ENCODE results near the gene WNK2.
"Not testable (repeated sequence)": the region's sequence is repeated elsewhere in the genome, so short reads cannot be mapped to it uniquely, and the experiment has no call there.

The WNK2 gene

GRCh38 chr9:93240891-93241334 lies 57.0 kb downstream of the WNK2 start:
- no peak for DNase-seq

DNA sequence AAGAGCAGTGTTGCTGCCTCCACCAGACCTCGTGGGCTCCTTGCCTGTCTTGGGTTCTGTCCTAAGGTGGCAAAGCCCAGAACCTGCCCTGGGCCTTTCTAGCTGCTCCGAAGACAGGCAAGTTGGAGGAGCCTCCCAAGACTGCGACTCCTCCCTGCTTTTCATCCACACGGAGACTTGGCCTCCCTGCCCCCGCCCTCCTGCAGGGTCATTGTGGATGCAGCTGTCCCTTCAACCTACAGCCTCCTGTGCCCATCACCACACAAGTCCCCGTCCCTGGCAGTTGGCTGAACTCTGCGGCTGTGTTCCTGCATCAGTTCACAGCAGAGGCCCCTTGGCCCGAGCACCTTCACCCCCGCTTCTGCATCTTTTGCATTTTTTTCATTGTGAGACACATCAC lies 59.2 kb downstream of the WNK2 start:
- DNase-seq, result no peak

GRCh38 chr9:93244101-93244500 lies 60.2 kb downstream of the WNK2 start:
- no peak for DNase-seq

- no peak for DNase-seq
Observed at GRCh38 chr9:93244510-93245436, 60.8 kb downstream of the WNK2 start.

GRCh38 chr9:93245437-93245970 lies 61.6 kb downstream of the WNK2 start:
- no peak for DNase-seq

- no peak for DNase-seq
Observed at GRCh38 chr9:93246111-93246510, 62.2 kb downstream of the WNK2 start.

DNA sequence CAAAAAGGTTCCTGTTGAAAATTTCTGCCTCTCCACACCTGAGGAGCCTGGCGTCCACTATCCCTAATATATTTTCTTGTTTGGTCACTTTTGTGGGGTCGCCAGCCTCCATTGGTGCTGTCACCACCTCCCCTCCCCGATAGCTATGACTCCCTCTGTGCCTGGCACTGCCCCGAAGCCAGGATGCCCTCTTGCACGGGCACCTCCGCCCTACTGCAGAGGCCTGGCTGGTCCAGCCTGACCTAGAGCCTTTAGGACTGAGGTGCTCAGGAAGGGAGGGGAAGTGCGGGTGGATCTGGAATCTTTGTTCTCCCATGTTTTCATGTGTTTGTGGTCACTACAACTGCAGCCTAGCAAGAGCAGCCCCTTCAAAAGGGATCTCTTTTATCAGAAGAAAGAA lies 62.6 kb downstream of the WNK2 start:
- no peak for DNase-seq

DNA sequence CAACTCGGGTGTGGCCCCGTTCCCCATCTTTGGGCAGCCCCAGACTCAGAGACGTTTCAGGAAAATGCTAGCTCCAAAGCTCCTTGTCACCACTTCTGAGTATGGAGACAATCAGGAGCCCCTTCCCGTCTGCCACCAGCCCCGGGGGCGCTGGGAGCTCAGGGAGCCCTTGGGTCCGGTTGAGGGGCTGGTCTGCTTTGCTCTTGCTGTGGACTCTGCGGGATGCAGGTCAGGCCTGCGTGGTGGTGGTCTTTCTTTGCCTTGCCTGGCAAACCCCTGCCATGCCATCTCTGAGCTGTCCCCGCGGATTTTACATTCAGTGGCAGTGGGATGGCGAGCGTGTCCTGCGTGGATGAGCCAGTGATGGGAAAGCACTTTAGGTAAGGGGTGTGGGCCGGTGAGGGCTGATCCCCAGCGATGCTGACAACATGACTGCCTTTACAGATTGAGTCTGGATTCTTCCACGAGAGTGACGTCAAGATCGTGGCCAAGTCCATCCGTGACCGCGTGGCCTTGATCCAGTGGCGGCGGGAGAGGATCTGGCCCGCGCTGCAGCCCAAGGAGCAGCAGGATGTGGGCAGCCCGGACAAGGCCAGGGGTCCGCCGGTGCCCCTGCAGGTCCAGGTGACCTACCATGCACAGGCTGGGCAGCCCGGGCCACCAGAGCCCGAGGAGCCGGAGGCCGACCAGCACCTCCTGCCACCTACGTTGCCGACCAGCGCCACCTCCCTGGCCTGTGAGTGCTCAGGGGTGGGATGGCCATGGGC lies 63.3 kb downstream of the WNK2 start:
- DNase-seq, result no peak

DNA sequence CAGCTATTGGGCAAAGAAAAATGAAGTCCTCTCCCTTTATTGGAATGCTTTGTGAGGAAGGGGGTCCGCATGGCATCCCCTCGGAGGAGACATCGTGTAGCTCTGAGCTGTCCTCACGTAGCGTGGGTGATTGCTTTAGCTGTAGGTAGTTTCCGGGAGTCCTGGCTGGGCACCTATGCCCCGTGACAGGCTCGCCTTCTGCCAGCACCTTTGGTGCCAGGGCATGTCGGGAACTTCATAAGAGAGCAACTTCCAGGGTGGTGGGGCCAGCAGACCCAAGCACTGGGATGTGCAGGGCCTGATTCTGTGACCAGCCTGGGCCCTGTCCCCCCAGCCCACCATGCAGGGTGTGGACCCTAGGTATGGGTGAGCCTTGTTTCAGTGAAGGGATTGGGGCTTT lies 64.0 kb downstream of the WNK2 start:
- no peak for DNase-seq

DNA sequence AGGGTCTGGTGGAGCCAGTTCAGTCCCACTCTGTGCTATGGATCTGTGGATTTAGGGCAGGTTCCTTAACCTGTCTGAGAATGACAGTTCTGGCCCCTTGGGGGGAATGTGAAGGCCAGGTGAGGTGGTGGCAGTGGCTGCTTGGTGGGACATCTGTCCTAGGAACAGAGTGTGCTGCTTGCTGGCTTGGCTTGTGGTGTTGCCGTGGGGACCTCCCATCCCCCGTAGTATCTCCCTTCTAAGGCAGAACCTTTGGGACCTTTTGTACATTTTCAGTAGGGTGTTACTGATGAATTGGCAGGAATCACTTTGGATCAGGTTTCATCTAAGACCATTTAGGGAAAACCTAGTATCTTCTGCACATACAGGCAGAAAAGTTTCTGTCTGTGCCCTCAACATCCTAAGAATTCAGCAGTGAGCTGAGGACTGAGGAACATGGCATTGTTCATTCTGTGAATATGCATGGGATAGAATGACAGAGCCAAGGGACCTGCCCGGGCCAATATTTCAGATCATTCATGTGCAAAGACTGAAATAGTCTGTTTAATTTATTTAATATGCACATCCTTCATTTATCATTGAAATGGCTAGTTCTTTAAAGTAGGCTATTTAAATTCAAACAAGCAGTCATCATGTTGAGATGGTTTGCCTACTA lies 64.6 kb downstream of the WNK2 start:
- DNase-seq, result no peak

GRCh38 chr9:93250185-93250584 lies 66.2 kb downstream of the WNK2 start:
- DNase-seq, result no peak

GRCh38 chr9:93251309-93251708 lies 67.4 kb downstream of the WNK2 start:
- not testable (repeated sequence) for DNase-seq

- no peak for DNase-seq
Observed at GRCh38 chr9:93252116-93252780, 68.3 kb downstream of the WNK2 start.

- no peak for DNase-seq
Observed at GRCh38 chr9:93252781-93253530, 69.0 kb downstream of the WNK2 start.

- no peak for DNase-seq
Observed at GRCh38 chr9:93253633-93254032, 69.7 kb downstream of the WNK2 start.

GRCh38 chr9:93254061-93254481 lies 70.1 kb downstream of the WNK2 start:
- DNase-seq, result no peak

DNA sequence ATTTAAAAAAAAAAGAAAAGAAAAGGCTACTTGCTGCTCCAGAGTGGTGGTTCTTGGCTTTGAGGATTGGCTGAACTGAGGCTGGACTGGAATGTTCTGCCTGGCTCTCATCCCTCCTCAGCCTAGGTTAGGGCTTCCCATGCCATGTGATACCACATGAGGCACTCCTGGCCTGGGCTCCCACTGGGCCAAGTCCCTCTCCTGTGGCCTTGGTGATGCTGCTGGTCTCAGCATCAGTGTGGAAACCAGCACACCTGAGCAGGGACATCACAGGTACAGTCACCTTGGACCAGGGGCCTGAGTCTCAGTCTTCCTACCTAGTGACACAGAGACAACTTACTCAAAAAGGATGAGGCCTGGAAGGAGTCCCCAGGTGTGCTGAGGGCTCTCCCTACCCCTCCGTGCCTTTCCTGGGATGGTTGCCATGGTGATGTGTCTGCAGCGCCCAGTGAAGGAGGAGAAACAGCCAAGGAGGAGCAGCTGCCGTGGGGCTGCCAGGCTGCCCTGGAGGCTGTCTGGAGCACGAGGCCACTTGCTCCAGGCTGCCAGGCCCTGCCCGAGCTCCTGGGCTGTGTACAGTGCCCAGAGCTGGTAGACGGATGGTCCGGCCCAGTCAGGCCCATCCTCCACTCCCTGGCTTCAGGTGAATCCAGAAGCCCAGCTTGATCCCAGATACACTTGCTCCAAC lies 71.0 kb downstream of the WNK2 start:
- DNase-seq, result no peak

DNA sequence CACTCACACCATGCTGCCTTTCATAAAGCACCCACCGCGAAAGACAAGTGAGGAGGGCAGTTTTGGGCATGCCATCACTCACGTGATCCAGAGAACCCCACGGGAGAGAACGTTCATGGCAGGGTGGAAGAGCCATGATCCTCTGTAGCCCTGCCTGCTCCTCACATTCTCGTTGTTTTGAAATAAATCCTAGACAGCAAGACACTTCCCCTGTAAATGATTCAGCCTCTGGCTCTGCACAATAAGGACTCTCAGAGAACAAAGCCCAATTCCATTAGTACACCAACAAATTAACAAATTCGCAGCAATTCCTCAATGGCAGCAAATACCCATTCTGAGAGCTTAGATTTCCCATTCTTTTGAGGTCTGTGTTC lies 71.5 kb downstream of the WNK2 start:
- no peak for DNase-seq

DNA sequence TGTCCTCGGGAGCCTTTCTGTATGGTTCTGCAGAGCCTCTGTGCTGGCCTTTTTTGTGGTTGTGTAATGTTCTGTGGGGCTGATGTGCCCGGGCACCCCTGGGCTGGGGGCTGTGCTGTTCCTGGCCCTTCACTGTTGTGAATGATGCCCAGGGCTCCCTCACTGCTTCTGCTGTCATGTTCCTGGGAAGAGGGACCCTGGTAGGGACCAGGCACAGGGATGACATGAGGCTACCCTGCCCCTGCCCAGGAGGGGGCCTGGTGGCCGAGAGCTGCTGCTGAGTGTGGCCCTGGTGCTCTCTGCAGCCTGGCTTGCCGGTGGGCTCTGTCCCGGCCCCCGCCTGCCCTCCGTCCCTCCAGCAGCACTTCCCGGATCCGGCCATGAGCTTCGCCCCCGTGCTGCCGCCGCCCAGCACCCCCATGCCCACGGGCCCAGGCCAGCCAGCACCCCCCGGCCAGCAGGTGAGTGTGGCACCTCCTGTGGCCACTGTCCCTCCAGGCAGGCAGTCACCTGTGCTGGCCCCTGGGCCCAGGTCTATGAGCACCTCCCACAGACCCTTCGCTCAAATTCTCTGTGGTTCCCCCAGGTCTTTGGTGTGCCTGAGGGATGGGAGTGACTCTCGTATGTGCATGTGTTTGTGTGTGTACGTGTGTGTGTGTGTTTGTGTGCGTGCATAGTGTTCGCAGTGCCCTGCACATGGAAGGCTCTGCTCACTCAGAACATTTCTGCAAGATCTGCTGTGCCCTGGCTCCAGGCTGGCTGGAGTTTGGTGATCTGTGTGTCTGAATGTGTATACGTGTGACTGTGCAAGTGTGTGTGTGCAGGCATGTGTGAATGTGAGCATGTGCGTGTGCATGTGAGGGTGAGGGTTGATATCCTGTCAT lies 72.3 kb downstream of the WNK2 start:
- DNase-seq, result no peak

All from activated T-cell treated with anti-CD3 and anti-CD28 coated beads, Interleukin-2, amount 50 U/mL, for 48 hours (primary cell).